Measurements from ENCODE around the gene SMPD4. TPM values are rescaled to one million over a fixed set of nuclear protein-coding genes. Genes with fewer than 3 reads are reported as not detected.

The SMPD4 gene
- total RNA-seq, 6 donors from 2014 or later = 33.3 to 109 (median 44.6) TPM

Small RNAs within 50 kb of the gene (small RNA-seq; reads per million reads assigned to genes)
- 0 reads per million in 4 donors for gene RNU6-1049P

Other genes starting within 250 kb of the SMPD4 start
- not detected for gene RAB6C, start 201.9 kb downstream of the SMPD4 start, total RNA-seq
- gene POTEF, start 52.4 kb downstream of the SMPD4 start, total RNA-seq = not detected
- gene CCDC74B, start 36.5 kb downstream of the SMPD4 start, total RNA-seq = 10 to 100 TPM in 3 of 6 donors, 1 to 10 TPM in 2, under 1 TPM in 1; 0.40 to 20.5 (median 9.5) TPM
- gene MZT2B, start 660 bp upstream of the SMPD4 start, total RNA-seq = 100 to 1,000 TPM in 5 of 6 donors, 10 to 100 TPM in 1; 78.7 to 203 (median 130) TPM
- not detected for gene TUBA3E, start 16.8 kb upstream of the SMPD4 start, total RNA-seq
- 100 to 1,000 TPM in 2 of 6 donors, 10 to 100 TPM in 4; 45.6 to 118 (median 63.0) TPM for gene IMP4, start 161.3 kb upstream of the SMPD4 start, total RNA-seq
- 100 to 1,000 TPM in 2 of 6 donors, 10 to 100 TPM in 4; 59.0 to 156 (median 89.4) TPM for gene PTPN18, start 174.5 kb upstream of the SMPD4 start, total RNA-seq

Measured in upper lobe of left lung (tissue), 6 donors.